GM23338 (cell line): Measurements from ENCODE around the gene SLC12A7. TPM values are rescaled to one million over a fixed set of nuclear protein-coding genes. Genes with fewer than 3 reads are reported as not detected.

ENCODE experiments used
- ATAC-seq: fragments of 200-7000 bp; cut with Tn5 transposase; 3 replicates; pipeline ENCODE4 v1.9.1; 2020
- DNase-seq: peaks from one replicate; pipeline ENCODE4 v3.0.0-alpha.2; 2015; ENCODE audit warnings: low spot score
- H2AFZ ChIP-seq: fragments of 200-600 bp; sonication (generic); 2 replicates; pipeline ENCODE4 v1.8.0; 2016; ENCODE audit warnings: antibody characterized with exemption, mild to moderate bottlenecking, moderate library complexity
- H3F3A ChIP-seq: fragments of 200-600 bp; sonication (generic); replicated peaks from 2 replicates; pipeline ENCODE4 v1.8.0; 2017; ENCODE audit warnings: antibody characterized with exemption, mixed run types, low read depth
- H3K27ac ChIP-seq: fragments of 200-600 bp; sonication (generic); 2 replicates; pipeline ENCODE4 v1.6.1; 2016; ENCODE audit warnings: low read depth
- H3K27me3 ChIP-seq: fragments of 200-600 bp; sonication (generic); 2 replicates; pipeline ENCODE4 v1.8.0; 2016; ENCODE audit warnings: mild to moderate bottlenecking, mixed run types, moderate library complexity; ENCODE audit not compliant: insufficient read depth
- H3K36me3 ChIP-seq: fragments of 200-600 bp; sonication (generic); 2 replicates; pipeline ENCODE4 v1.8.0; 2016; ENCODE audit warnings: mild to moderate bottlenecking; ENCODE audit not compliant: insufficient read depth
- H3K4me1 ChIP-seq: fragments of 200-600 bp; sonication (generic); 2 replicates; pipeline ENCODE4 v1.8.0; 2016; ENCODE audit warnings: mild to moderate bottlenecking, moderate library complexity; ENCODE audit not compliant: insufficient read depth
- H3K4me2 ChIP-seq: fragments of 200-600 bp; sonication (generic); 2 replicates; pipeline ENCODE4 v1.7.1; 2017; ENCODE audit warnings: mixed run types
- H3K4me3 ChIP-seq: fragments of 200-600 bp; sonication (generic); 2 replicates; pipeline ENCODE4 v1.6.1; 2016; ENCODE audit warnings: mixed run types
- H3K79me2 ChIP-seq: fragments of 200-600 bp; sonication (generic); replicated peaks from 2 replicates; pipeline ENCODE4 v1.8.0; 2017; ENCODE audit warnings: mild to moderate bottlenecking; ENCODE audit not compliant: insufficient read depth
- H3K9me2 ChIP-seq: fragments of 200-600 bp; sonication (generic); 2 replicates; pipeline ENCODE4 v1.8.0; 2017; ENCODE audit not compliant: insufficient read depth
- H4K20me1 ChIP-seq: fragments of 200-600 bp; sonication (generic); replicated peaks from 2 replicates; pipeline ENCODE4 v1.8.0; 2017; ENCODE audit warnings: mild to moderate bottlenecking; ENCODE audit not compliant: insufficient read depth
- H3K27ac Mint-ChIP-seq: 2 replicates; pipeline ENCODE4 v1.8.0; 2020; ENCODE audit warnings: inconsistent platforms, mild to moderate bottlenecking, moderate library complexity, mixed read lengths
- H3K27me3 Mint-ChIP-seq: 3 replicates; pipeline ENCODE4 v1.8.0; 2022; ENCODE audit warnings: low read depth, mild to moderate bottlenecking, moderate library complexity, mixed read lengths, inconsistent platforms; ENCODE audit not compliant: insufficient read depth, poor library complexity
- H3K36me3 Mint-ChIP-seq: 3 replicates; pipeline ENCODE4 v1.8.0; 2021; ENCODE audit warnings: low read depth, mild to moderate bottlenecking, inconsistent platforms, moderate library complexity, mixed read lengths
- H3K4me1 Mint-ChIP-seq: 3 replicates; pipeline ENCODE4 v1.8.0; 2020; ENCODE audit warnings: mild to moderate bottlenecking, inconsistent platforms, mixed read lengths
- H3K4me3 Mint-ChIP-seq: 3 replicates; pipeline ENCODE4 v1.8.0; 2021; ENCODE audit warnings: moderate library complexity, mild to moderate bottlenecking, inconsistent platforms, mixed read lengths
- H3K9me3 Mint-ChIP-seq: 3 replicates; pipeline ENCODE4 v1.8.0; 2020; ENCODE audit warnings: moderate library complexity, mild to moderate bottlenecking, inconsistent platforms, mixed read lengths
- CREB1 ChIP-seq: fragments of 250-450 bp; sonication (Bioruptor Pico); IDR thresholded peaks from 2 replicates; pipeline ENCODE4 v1.5.0; 2020; ENCODE audit warnings: low read depth, mild to moderate bottlenecking, moderate library complexity
- CTCF ChIP-seq, 2 experiments: fragments of 200-600 bp in 1 of 2; sonication (generic) in 1 of 2; conservative IDR thresholded peaks; 2 replicates each; pipeline versions ENCODE4 v1.5.1 to v1.6.1; 2016 to 2017; ENCODE audit warnings: antibody characterized with exemption in 2 of 2, low read depth in 2 of 2, mild to moderate bottlenecking in 2 of 2, moderate library complexity in 1 of 2
- EZH2 ChIP-seq: fragments of 200-600 bp; sonication (generic); IDR thresholded peaks from one replicate; pipeline ENCODE4 v1.8.0; 2017; ENCODE audit warnings: antibody characterized with exemption, mild to moderate bottlenecking, low read depth; ENCODE audit not compliant: unreplicated experiment
- EZH2phosphoT487 ChIP-seq: fragments of 200-600 bp; sonication (generic); IDR thresholded peaks from one replicate; pipeline ENCODE4 v1.8.1; 2018; ENCODE audit warnings: antibody characterized with exemption; ENCODE audit not compliant: unreplicated experiment
- JUNB ChIP-seq: IDR thresholded peaks from one replicate; pipeline ENCODE4 v1.6.1; 2016; ENCODE audit warnings: antibody characterized with exemption; ENCODE audit not compliant: unreplicated experiment
- NANOG ChIP-seq: IDR thresholded peaks from 2 replicates; pipeline ENCODE4 v1.6.1; 2016; ENCODE audit warnings: antibody characterized with exemption, borderline replicate concordance
- POLR2AphosphoS5 ChIP-seq: IDR thresholded peaks from 2 replicates; pipeline ENCODE4 v1.6.1; 2016; ENCODE audit warnings: antibody characterized with exemption, low read depth
- STAT1 ChIP-seq: IDR thresholded peaks from one replicate; pipeline ENCODE4 v1.6.1; 2016; ENCODE audit warnings: antibody characterized with exemption; ENCODE audit not compliant: unreplicated experiment
- ZNF114 ChIP-seq: fragments of 250-450 bp; sonication (Bioruptor Pico); IDR thresholded peaks from 2 replicates; pipeline ENCODE4 v1.5.0; 2020; ENCODE audit warnings: mild to moderate bottlenecking, moderate library complexity
- ZNF331 ChIP-seq: fragments of 250-450 bp; sonication (Bioruptor Pico); IDR thresholded peaks from 2 replicates; pipeline ENCODE4 v1.5.0; 2020; ENCODE audit warnings: low read depth, mild to moderate bottlenecking, moderate library complexity
- ZNF462 ChIP-seq: fragments of 250-450 bp; sonication (Bioruptor Pico); IDR thresholded peaks from 2 replicates; pipeline ENCODE4 v1.5.0; 2020; ENCODE audit warnings: mild to moderate bottlenecking, moderate library complexity
- polyA plus RNA-seq: library from polyadenylated mRNA; unstranded; fragments of >200 nt; fragmentation: Nextera tagmentation; extraction: Ambion mirVana; gene quantifications from 2 replicates; pipeline ENCODE4 v1.2.1, GENCODE V29; 2016
- total RNA-seq: library from RNA; depleted of rRNA; stranded (reverse); fragments of >200 nt; shearing (Covaris generic); gene quantifications from 2 replicates; pipeline ENCODE4 v1.2.3, GENCODE V29; 2014
- TF ChIP-seq, protein P1 (sequence below): IDR thresholded peaks from one replicate; pipeline ENCODE4 v1.6.1; 2018; ENCODE audit warnings: antibody characterized with exemption; ENCODE audit not compliant: unreplicated experiment
- TF ChIP-seq, protein P2 (sequence below): IDR thresholded peaks from 2 replicates; pipeline ENCODE4 v1.6.1; 2016; ENCODE audit warnings: antibody characterized with exemption

The SLC12A7 gene
- total and polyA plus RNA-seq, 2 experiments from 2014 or later = 7.4 to 32.2 TPM

- H2AFZ ChIP-seq = no peak overlapping the region
- Mint-ChIP-seq H3K36me3 (peaks cover 7% of the 10 kb centered on the region; the same call in 1 of the 3 replicates), H3K27ac (no peak overlapping the region), H3K9me3 (peaks cover 8% of the 10 kb centered on the region; the same call in 2 of the 3 replicates), H3K4me1 (peaks cover 10% of the 10 kb centered on the region; the same call in 2 of the 3 replicates), H3K4me3 (no peak overlapping the region), H3K27me3 (peaks cover 24% of the 10 kb centered on the region)
- ATAC-seq (no peak), DNase-seq (no peak)
- no peaks in the 10 kb centered on the region for H3K9me2 ChIP-seq
- no peaks in the 10 kb centered on the region for H4K20me1 ChIP-seq
- no peak overlapping the region for H3K27ac ChIP-seq
- no peaks in the 10 kb centered on the region for H3K4me1 ChIP-seq
- H3K4me2 ChIP-seq = no peak overlapping the region
- no peak overlapping the region for H3K4me3 ChIP-seq
- H3K27me3 ChIP-seq = peaks cover 22% of the 10 kb centered on the region
- H3F3A ChIP-seq = no peaks in the 10 kb centered on the region
- H3K36me3 ChIP-seq = no peaks in the 10 kb centered on the region
- no peaks in the 10 kb centered on the region for H3K79me2 ChIP-seq
- no peak for TF ChIP-seq NANOG
- TF ChIP-seq ZNF114 = no peak
- TF ChIP-seq POLR2AphosphoS5 = no peak
- TF ChIP-seq ZNF331 (CRISPR knock-in tag) = no peak
- TF ChIP-seq EZH2 = no peak
- TF ChIP-seq CTCF (conservative IDR thresholded peaks at IDR 0.05; ENCODE audit: low read depth in 2 of 2) = no peak
- TF ChIP-seq, protein P1, sequence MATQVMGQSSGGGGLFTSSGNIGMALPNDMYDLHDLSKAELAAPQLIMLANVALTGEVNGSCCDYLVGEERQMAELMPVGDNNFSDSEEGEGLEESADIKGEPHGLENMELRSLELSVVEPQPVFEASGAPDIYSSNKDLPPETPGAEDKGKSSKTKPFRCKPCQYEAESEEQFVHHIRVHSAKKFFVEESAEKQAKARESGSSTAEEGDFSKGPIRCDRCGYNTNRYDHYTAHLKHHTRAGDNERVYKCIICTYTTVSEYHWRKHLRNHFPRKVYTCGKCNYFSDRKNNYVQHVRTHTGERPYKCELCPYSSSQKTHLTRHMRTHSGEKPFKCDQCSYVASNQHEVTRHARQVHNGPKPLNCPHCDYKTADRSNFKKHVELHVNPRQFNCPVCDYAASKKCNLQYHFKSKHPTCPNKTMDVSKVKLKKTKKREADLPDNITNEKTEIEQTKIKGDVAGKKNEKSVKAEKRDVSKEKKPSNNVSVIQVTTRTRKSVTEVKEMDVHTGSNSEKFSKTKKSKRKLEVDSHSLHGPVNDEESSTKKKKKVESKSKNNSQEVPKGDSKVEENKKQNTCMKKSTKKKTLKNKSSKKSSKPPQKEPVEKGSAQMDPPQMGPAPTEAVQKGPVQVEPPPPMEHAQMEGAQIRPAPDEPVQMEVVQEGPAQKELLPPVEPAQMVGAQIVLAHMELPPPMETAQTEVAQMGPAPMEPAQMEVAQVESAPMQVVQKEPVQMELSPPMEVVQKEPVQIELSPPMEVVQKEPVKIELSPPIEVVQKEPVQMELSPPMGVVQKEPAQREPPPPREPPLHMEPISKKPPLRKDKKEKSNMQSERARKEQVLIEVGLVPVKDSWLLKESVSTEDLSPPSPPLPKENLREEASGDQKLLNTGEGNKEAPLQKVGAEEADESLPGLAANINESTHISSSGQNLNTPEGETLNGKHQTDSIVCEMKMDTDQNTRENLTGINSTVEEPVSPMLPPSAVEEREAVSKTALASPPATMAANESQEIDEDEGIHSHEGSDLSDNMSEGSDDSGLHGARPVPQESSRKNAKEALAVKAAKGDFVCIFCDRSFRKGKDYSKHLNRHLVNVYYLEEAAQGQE = no peak
- TF ChIP-seq JUNB = no peak
- no peak for TF ChIP-seq EZH2phosphoT487
- TF ChIP-seq, protein P2, sequence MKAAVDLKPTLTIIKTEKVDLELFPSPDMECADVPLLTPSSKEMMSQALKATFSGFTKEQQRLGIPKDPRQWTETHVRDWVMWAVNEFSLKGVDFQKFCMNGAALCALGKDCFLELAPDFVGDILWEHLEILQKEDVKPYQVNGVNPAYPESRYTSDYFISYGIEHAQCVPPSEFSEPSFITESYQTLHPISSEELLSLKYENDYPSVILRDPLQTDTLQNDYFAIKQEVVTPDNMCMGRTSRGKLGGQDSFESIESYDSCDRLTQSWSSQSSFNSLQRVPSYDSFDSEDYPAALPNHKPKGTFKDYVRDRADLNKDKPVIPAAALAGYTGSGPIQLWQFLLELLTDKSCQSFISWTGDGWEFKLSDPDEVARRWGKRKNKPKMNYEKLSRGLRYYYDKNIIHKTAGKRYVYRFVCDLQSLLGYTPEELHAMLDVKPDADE = no peak
- no peak for TF ChIP-seq STAT1
- TF ChIP-seq CREB1 (CRISPR knock-in tag) = no peak
- TF ChIP-seq ZNF462 (CRISPR knock-in tag) = no peak
These were observed 41.0 kb upstream of the SLC12A7 start for GRCh38 chr5:1152771-1153282.
